ENCODE results near the gene BEX3.
A peak's percentile ranks its signal among the peaks of the same experiment; 100 is the strongest.
"Not testable (repeated sequence)": the region's sequence is repeated elsewhere in the genome, so short reads cannot be mapped to it uniquely, and the experiment has no call there.

Gene BEX3

GRCh38 chrX:103376118-103376978 lies at the start of gene BEX3:
Gene BEX3 (plus strand): TSS chrX:103376538. CDS start chrX:103377522, 984 bp downstream.
- H3K36me3 Mint-ChIP-seq (ENCODE audit: low read depth): no peaks in the 10 kb centered on the region
- H3K9me3 Mint-ChIP-seq: no peaks in the 10 kb centered on the region
- H3K27ac Mint-ChIP-seq: peak within 1 kb of the TSS; percentile 51
- peaks cover 27% of the 10 kb centered on the region for H3K27me3 Mint-ChIP-seq
- peak; percentile 52 for DNase-seq
- peaks cover 8% of the 10 kb centered on the region for H3K4me1 Mint-ChIP-seq (ENCODE audit: low read depth)
- H3K4me3 Mint-ChIP-seq: peak within 1 kb of the TSS; percentile 76

- no peaks in the 10 kb centered on the region for H3K9me3 Mint-ChIP-seq
- H3K27ac Mint-ChIP-seq: no peak within 1 kb of the TSS
Measured at GRCh38 chrX:103329991-103330390, 46.3 kb upstream of the BEX3 start, which contains the start of gene TCEAL7. Gene TCEAL7 (plus strand): TSS chrX:103330239. CDS start chrX:103331404, 1,165 bp downstream.

GRCh38 chrX:103330681-103331288 lies 45.6 kb upstream of the BEX3 start:
- Mint-ChIP-seq H3K4me1 (ENCODE audit: low read depth) (no peaks in the 10 kb centered on the region), H3K9me3 (no peaks in the 10 kb centered on the region), H3K27me3 (peaks cover 68% of the 10 kb centered on the region), H3K4me3 (no peak overlapping the region), H3K36me3 (ENCODE audit: low read depth) (no peaks in the 10 kb centered on the region), H3K27ac (no peak overlapping the region)
- no peak for DNase-seq

More at GRCh38 chrX:103329991-103330390, 46.3 kb upstream of the BEX3 start, which contains the start of gene TCEAL7:
- no peak for DNase-seq
- Mint-ChIP-seq H3K36me3 (ENCODE audit: low read depth) (no peaks in the 10 kb centered on the region), H3K4me3 (no peak within 1 kb of the TSS), H3K27me3 (peaks cover 61% of the 10 kb centered on the region), H3K4me1 (ENCODE audit: low read depth) (no peaks in the 10 kb centered on the region)

GRCh38 chrX:103338663-103339062 lies 37.7 kb upstream of the BEX3 start:
- no peaks in the 10 kb centered on the region for H3K9me3 Mint-ChIP-seq
- H3K4me1 Mint-ChIP-seq (ENCODE audit: low read depth): peaks cover 2% of the 10 kb centered on the region
- no peak overlapping the region for H3K27ac Mint-ChIP-seq
- H3K27me3 Mint-ChIP-seq: peaks cover 41% of the 10 kb centered on the region
- no peaks in the 10 kb centered on the region for H3K36me3 Mint-ChIP-seq (ENCODE audit: low read depth)
- H3K4me3 Mint-ChIP-seq: no peak overlapping the region
- no peak for DNase-seq

- Mint-ChIP-seq H3K27me3 (peaks cover 41% of the 10 kb centered on the region), H3K4me3 (no peak overlapping the region), H3K4me1 (ENCODE audit: low read depth) (peaks cover 2% of the 10 kb centered on the region), H3K36me3 (ENCODE audit: low read depth) (no peaks in the 10 kb centered on the region), H3K9me3 (no peaks in the 10 kb centered on the region), H3K27ac (no peak overlapping the region)
- no peak for DNase-seq
Measured at GRCh38 chrX:103343105-103343504, 33.2 kb upstream of the BEX3 start.

- Mint-ChIP-seq H3K9me3 (no peaks in the 10 kb centered on the region), H3K4me3 (no peak overlapping the region), H3K27ac (no peak overlapping the region), H3K27me3 (peaks cover 48% of the 10 kb centered on the region), H3K36me3 (ENCODE audit: low read depth) (no peaks in the 10 kb centered on the region), H3K4me1 (ENCODE audit: low read depth) (peaks cover 2% of the 10 kb centered on the region)
- no peak for DNase-seq
Measured at GRCh38 chrX:103344606-103345005, 31.7 kb upstream of the BEX3 start.

- no peak overlapping the region for H3K4me3 Mint-ChIP-seq
- peaks cover 2% of the 10 kb centered on the region for H3K4me1 Mint-ChIP-seq (ENCODE audit: low read depth)
- no peak overlapping the region for H3K27ac Mint-ChIP-seq
- H3K9me3 Mint-ChIP-seq: no peaks in the 10 kb centered on the region
- H3K27me3 Mint-ChIP-seq: peaks cover 48% of the 10 kb centered on the region
- H3K36me3 Mint-ChIP-seq (ENCODE audit: low read depth): no peaks in the 10 kb centered on the region
- no peak for DNase-seq
Measured at GRCh38 chrX:103347682-103348397, 28.5 kb upstream of the BEX3 start.

- Mint-ChIP-seq H3K27ac (peak within 1 kb of the TSS; percentile 41), H3K9me3 (no peaks in the 10 kb centered on the region), H3K4me1 (ENCODE audit: low read depth) (peaks cover 3% of the 10 kb centered on the region), H3K4me3 (peak within 1 kb of the TSS; percentile 81), H3K36me3 (ENCODE audit: low read depth) (no peaks in the 10 kb centered on the region), H3K27me3 (peaks cover 40% of the 10 kb centered on the region)
- DNase-seq: no peak
Measured at GRCh38 chrX:103356130-103356798, 20.1 kb upstream of the BEX3 start, which contains the start of gene TCEAL9. Gene TCEAL9 (plus strand): TSS chrX:103356506. CDS start chrX:103357685, 1,179 bp downstream.

- no peak for DNase-seq
- Mint-ChIP-seq H3K36me3 (ENCODE audit: low read depth) (no peaks in the 10 kb centered on the region), H3K27ac (peak overlapping the region; percentile 19), H3K27me3 (peaks cover 40% of the 10 kb centered on the region), H3K4me3 (peak overlapping the region; percentile 81), H3K9me3 (no peaks in the 10 kb centered on the region), H3K4me1 (ENCODE audit: low read depth) (peaks cover 3% of the 10 kb centered on the region)
Measured at GRCh38 chrX:103356858-103357257, 19.5 kb upstream of the BEX3 start.

GRCh38 chrX:103357871-103358270 lies 18.5 kb upstream of the BEX3 start:
- Mint-ChIP-seq H3K27me3 (peaks cover 37% of the 10 kb centered on the region), H3K4me3 (no peak overlapping the region)

GRCh38 chrX:103359605-103360004 lies 16.7 kb upstream of the BEX3 start:
- H3K36me3 Mint-ChIP-seq (ENCODE audit: low read depth); H3K4me1 Mint-ChIP-seq (ENCODE audit: low read depth); H3K27ac Mint-ChIP-seq; H3K4me3 Mint-ChIP-seq; H3K9me3 Mint-ChIP-seq; DNase-seq: not testable (repeated sequence)
- H3K27me3 Mint-ChIP-seq: peaks cover 28% of the 10 kb centered on the region

More at GRCh38 chrX:103357871-103358270, 18.5 kb upstream of the BEX3 start:
- no peak overlapping the region for H3K27ac Mint-ChIP-seq
- peaks cover 3% of the 10 kb centered on the region for H3K4me1 Mint-ChIP-seq (ENCODE audit: low read depth)
- no peaks in the 10 kb centered on the region for H3K9me3 Mint-ChIP-seq
- H3K36me3 Mint-ChIP-seq (ENCODE audit: low read depth): no peaks in the 10 kb centered on the region
- no peak for DNase-seq

GRCh38 chrX:103360092-103360491 lies 16.2 kb upstream of the BEX3 start:
- Mint-ChIP-seq H3K36me3 (ENCODE audit: low read depth) (no peaks in the 10 kb centered on the region), H3K27me3 (peaks cover 28% of the 10 kb centered on the region), H3K4me1 (ENCODE audit: low read depth) (peaks cover 3% of the 10 kb centered on the region), H3K4me3 (no peak overlapping the region), H3K27ac (no peak overlapping the region), H3K9me3 (no peaks in the 10 kb centered on the region)
- no peak for DNase-seq

- Mint-ChIP-seq H3K4me1 (ENCODE audit: low read depth) (peaks cover 2% of the 10 kb centered on the region), H3K27ac (no peak overlapping the region), H3K9me3 (no peaks in the 10 kb centered on the region), H3K4me3 (no peak overlapping the region), H3K36me3 (ENCODE audit: low read depth) (no peaks in the 10 kb centered on the region), H3K27me3 (peaks cover 26% of the 10 kb centered on the region)
- no peak for DNase-seq
Measured at GRCh38 chrX:103360916-103361315, 15.4 kb upstream of the BEX3 start.

GRCh38 chrX:103361798-103362197 lies 14.5 kb upstream of the BEX3 start:
- no peak for DNase-seq
- Mint-ChIP-seq H3K36me3 (ENCODE audit: low read depth) (no peaks in the 10 kb centered on the region), H3K9me3 (no peaks in the 10 kb centered on the region), H3K4me3 (no peak overlapping the region), H3K27ac (no peak overlapping the region), H3K27me3 (peaks cover 24% of the 10 kb centered on the region), H3K4me1 (ENCODE audit: low read depth) (no peaks in the 10 kb centered on the region)

Measured in activated T-cell treated with anti-CD3 and anti-CD28 coated beads, Interleukin-2, amount 50 U/mL, for 24 hours (primary cell).